ENCODE measurements around the gene MCCC1.

DNA sequence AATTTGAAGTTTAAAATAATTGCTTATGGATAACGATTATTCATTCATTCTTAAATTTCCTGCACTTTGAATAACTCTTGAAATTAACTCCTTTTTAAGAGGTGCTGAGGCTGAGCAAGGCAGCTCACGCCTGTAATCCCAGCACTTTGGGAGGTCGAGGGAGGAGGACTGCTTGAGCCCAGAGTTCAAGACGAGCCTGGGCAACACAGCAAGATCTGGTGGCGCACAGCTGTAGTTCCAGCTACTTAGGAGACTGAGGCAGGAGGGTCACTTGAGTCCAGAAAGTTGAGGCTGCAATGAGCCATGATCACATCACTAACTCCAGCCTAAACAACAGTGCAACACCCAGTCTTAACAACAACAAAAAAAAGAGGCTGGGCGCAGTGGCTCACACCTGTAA lies 126.9 kb downstream of the MCCC1 start:
- TF ChIP-seq POLR2A (IDR thresholded peaks at IDR 0.05; ENCODE audit: low read depth): no peak
- TF ChIP-seq, protein P1, sequence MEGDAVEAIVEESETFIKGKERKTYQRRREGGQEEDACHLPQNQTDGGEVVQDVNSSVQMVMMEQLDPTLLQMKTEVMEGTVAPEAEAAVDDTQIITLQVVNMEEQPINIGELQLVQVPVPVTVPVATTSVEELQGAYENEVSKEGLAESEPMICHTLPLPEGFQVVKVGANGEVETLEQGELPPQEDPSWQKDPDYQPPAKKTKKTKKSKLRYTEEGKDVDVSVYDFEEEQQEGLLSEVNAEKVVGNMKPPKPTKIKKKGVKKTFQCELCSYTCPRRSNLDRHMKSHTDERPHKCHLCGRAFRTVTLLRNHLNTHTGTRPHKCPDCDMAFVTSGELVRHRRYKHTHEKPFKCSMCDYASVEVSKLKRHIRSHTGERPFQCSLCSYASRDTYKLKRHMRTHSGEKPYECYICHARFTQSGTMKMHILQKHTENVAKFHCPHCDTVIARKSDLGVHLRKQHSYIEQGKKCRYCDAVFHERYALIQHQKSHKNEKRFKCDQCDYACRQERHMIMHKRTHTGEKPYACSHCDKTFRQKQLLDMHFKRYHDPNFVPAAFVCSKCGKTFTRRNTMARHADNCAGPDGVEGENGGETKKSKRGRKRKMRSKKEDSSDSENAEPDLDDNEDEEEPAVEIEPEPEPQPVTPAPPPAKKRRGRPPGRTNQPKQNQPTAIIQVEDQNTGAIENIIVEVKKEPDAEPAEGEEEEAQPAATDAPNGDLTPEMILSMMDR (IDR thresholded peaks at IDR 0.05): no peak
- no peak for TF ChIP-seq POLR2AphosphoS5 (IDR thresholded peaks at IDR 0.05)
